Stimulated activated CD4-positive, alpha-beta T cell treated with anti-CD3 and anti-CD28 coated beads, Interleukin-4, amount 100 ng/mL, for 1 hour (primary cell): Measurements from ENCODE around the gene PTPRB.

ENCODE experiments used
- DNase-seq: peaks from one replicate; pipeline ENCODE4 v3.0.0-alpha.2; 2020

The PTPRB gene

GRCh38 chr12:70590549-70591226, 46.5 kb downstream of the PTPRB start:
- DNase-seq: no peak

- peak; percentile 48 for DNase-seq
Observed at GRCh38 chr12:70590051-70590450, 47.2 kb downstream of the PTPRB start.

GRCh38 chr12:70584332-70584731, 52.9 kb downstream of the PTPRB start:
- DNase-seq: no peak

- DNase-seq: no peak
Observed at GRCh38 chr12:70583251-70583650, 54.0 kb downstream of the PTPRB start.

GRCh38 chr12:70581208-70581607, 56.0 kb downstream of the PTPRB start:
- no peak for DNase-seq

GRCh38 chr12:70577283-70577634, 60.0 kb downstream of the PTPRB start:
- no peak for DNase-seq

- DNase-seq: no peak
Observed at GRCh38 chr12:70576341-70577282, 60.6 kb downstream of the PTPRB start.

GRCh38 chr12:70571705-70572268, 65.4 kb downstream of the PTPRB start:
- DNase-seq: no peak

- no peak for DNase-seq
Observed at GRCh38 chr12:70571029-70571428, 66.2 kb downstream of the PTPRB start.

GRCh38 chr12:70561550-70561949, 75.7 kb downstream of the PTPRB start:
- DNase-seq: no peak

- no peak for DNase-seq
Observed at GRCh38 chr12:70560671-70561070, 76.6 kb downstream of the PTPRB start.

GRCh38 chr12:70559390-70559789, 77.8 kb downstream of the PTPRB start:
- DNase-seq: no peak

- no peak for DNase-seq
Observed at GRCh38 chr12:70557583-70558191, 79.5 kb downstream of the PTPRB start.

- DNase-seq: no peak
Observed at GRCh38 chr12:70556179-70556869, 80.9 kb downstream of the PTPRB start.

- no peak for DNase-seq
Observed at GRCh38 chr12:70555081-70555480, 82.1 kb downstream of the PTPRB start.

GRCh38 chr12:70553391-70553859, 83.8 kb downstream of the PTPRB start:
- DNase-seq: no peak

GRCh38 chr12:70551731-70552130, 85.5 kb downstream of the PTPRB start:
- DNase-seq: no peak

- no peak for DNase-seq
Observed at GRCh38 chr12:70550180-70550577, 87.0 kb downstream of the PTPRB start.

GRCh38 chr12:70549340-70550179, 87.7 kb downstream of the PTPRB start:
- DNase-seq: no peak

- no peak for DNase-seq
Observed at GRCh38 chr12:70543444-70543843, 93.8 kb downstream of the PTPRB start.

GRCh38 chr12:70540996-70541395, 96.2 kb downstream of the PTPRB start:
- no peak for DNase-seq

GRCh38 chr12:70536650-70537049, 100.6 kb downstream of the PTPRB start:
- DNase-seq: no peak
